Body of pancreas (tissue), 4 donors: ENCODE measurements around the gene RNMT. TPM values are rescaled to one million over a fixed set of nuclear protein-coding genes. Genes with fewer than 3 reads are reported as not detected.
"Not testable (repeated sequence)": the region's sequence is repeated elsewhere in the genome, so short reads cannot be mapped to it uniquely, and the experiment has no call there.

ENCODE experiments used
- ATAC-seq: fragments of 150-250 bp; one replicate; pipeline ENCODE4 v1.9.1; 2016
- DNase-seq, 4 donors: peaks; one replicate each; pipeline ENCODE4 v3.0.0-alpha.2; 2019
- H3K27ac ChIP-seq, 4 donors: fragments of 200-600 bp; sonication (generic); 1 replicate in 3 of 4; 2 replicates in 1 of 4; pipeline versions ENCODE4 v1.5.1 to v1.6.1; 2016 to 2019; ENCODE audit warnings: mild to moderate bottlenecking in 1 of 4, mixed read lengths in 1 of 4, moderate library complexity in 1 of 4
- H3K27me3 ChIP-seq, 2 donors: fragments of 200-600 bp; sonication (generic); one replicate each; pipeline ENCODE4 v1.6.0; 2016; ENCODE audit warnings: mild to moderate bottlenecking in 1 of 2
- H3K36me3 ChIP-seq, 2 donors: fragments of 200-600 bp; sonication (generic); replicated peaks in 1 of 2; 2 replicates each; pipeline ENCODE4 v1.5.1; 2016; ENCODE audit warnings: low read depth in 2 of 2; ENCODE audit not compliant: insufficient read depth in 1 of 2
- H3K4me1 ChIP-seq: fragments of 200-600 bp; sonication (generic); one replicate; pipeline ENCODE4 v1.6.0; 2016
- H3K4me3 ChIP-seq, 2 donors: fragments of 200-600 bp; sonication (generic); 1 replicate in 1 of 2; 2 replicates in 1 of 2; pipeline ENCODE4 v1.5.1; 2016 to 2019
- H3K9me3 ChIP-seq, 3 donors: fragments of 200-600 bp; sonication (generic); 1 replicate in 2 of 3; 2 replicates in 1 of 3; pipeline ENCODE4 v1.5.1; 2016
- POLR2A ChIP-seq, 3 donors: fragments of 450-650 bp; IDR thresholded peaks; one replicate each; pipeline ENCODE4 v1.6.1; 2016; ENCODE audit warnings: antibody characterized with exemption in 3 of 3, mild to moderate bottlenecking in 2 of 3
- WGBS, 2 donors: methylation state at CpG; one replicate each; pipeline ENCODE4 v1.1.5; 2017; 5-methylcytosine and 5-hydroxymethylcytosine counted together
- intact Hi-C: fragments of 100-400 bp; cut with DNase I; formaldehyde crosslinking; loops from one replicate; pipeline ENCODE4 v1.15.1; 2023
- total RNA-seq, 2 donors: library from RNA; depleted of rRNA; stranded (reverse); fragments of >200 nt; gene quantifications; one replicate each; pipeline ENCODE4 v1.1.0, GENCODE V29; 2016
- TF ChIP-seq, protein P1 (sequence below), 7 experiments: fragments of 450-650 bp in 4 of 7; fragments of 200-600 bp in 3 of 7; sonication (generic) in 3 of 7; IDR thresholded peaks; one replicate each; pipeline ENCODE4 v1.5.1; 2016 to 2019; ENCODE audit warnings: antibody characterized with exemption in 7 of 7

RNMT gene
- total RNA-seq, result 10 to 100 TPM; 10.9 to 15.3 TPM

DNA sequence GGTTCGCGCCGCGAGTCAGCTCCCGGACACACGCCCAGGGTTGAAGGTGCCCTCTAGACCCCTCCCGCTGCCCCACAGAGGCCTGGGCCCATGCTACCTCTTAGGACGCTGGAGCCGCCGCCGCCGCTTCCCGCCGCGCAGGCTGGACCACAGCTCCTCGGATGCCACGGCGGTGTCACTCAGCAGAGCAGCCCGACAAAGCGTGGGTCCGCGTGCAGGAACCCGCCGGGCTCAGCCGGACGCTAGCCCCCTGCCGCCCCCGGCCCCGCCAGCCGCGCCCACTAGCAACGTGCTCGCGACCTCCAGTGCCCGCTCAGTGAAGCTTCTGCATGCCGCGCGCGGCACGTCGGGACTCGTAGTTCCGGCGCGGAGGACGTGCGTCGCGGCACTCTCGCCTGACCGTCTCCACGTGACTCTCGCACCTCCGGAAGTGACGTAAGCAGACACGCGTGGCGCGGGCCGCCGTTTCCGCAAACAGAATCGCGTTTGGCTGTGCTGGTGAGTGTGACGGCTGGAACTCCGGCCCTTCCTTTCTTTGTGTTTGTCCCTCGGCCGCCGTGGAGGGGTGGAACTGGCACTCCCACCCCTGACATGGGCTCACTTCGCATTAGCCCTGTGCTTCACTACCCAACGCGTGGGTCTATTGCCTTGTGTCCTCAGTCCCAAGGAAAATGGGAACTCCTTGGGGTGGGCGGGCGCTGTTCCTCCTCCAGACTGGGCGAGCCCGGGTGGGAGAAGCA, at the start of gene RNMT, which contains the start of gene FAM210A:
Gene RNMT (plus strand): TSS at position 442 of the 740 bp plus-strand sequence. CDS start 4,845 bp downstream, outside the sequence.
Gene FAM210A (minus strand): TSS at position 327 of the 740 bp plus-strand sequence. CDS start 44,481 bp downstream, outside the sequence.
- Histone ChIP-seq H3K4me1 (peaks cover 31% of the 10 kb centered on the region), H3K9me3 (no peaks in the 10 kb centered on the region), H3K4me3 (peak within 1 kb of the TSS; percentile 83 to 95), H3K27me3 (no peaks in the 10 kb centered on the region), H3K27ac (peak within 1 kb of the TSS; percentile 18 to 96 (median 84)), H3K36me3 (no peaks in the 10 kb centered on the region)
- ATAC-seq (peak; percentile 97), DNase-seq (peak; percentile 93 to 97 (median 96))
- TF ChIP-seq, protein P1, sequence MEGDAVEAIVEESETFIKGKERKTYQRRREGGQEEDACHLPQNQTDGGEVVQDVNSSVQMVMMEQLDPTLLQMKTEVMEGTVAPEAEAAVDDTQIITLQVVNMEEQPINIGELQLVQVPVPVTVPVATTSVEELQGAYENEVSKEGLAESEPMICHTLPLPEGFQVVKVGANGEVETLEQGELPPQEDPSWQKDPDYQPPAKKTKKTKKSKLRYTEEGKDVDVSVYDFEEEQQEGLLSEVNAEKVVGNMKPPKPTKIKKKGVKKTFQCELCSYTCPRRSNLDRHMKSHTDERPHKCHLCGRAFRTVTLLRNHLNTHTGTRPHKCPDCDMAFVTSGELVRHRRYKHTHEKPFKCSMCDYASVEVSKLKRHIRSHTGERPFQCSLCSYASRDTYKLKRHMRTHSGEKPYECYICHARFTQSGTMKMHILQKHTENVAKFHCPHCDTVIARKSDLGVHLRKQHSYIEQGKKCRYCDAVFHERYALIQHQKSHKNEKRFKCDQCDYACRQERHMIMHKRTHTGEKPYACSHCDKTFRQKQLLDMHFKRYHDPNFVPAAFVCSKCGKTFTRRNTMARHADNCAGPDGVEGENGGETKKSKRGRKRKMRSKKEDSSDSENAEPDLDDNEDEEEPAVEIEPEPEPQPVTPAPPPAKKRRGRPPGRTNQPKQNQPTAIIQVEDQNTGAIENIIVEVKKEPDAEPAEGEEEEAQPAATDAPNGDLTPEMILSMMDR (IDR thresholded peaks at IDR 0.05), result peak in 1 of 7 experiments; percentile 36
- TF ChIP-seq POLR2A (IDR thresholded peaks at IDR 0.05), result peak; percentile 40 to 88 (median 86)
- whole genome bisulfite sequencing, 2 donors, result 0% methylated on average over 5 to 54 of the region's 76 CpGs
- intact Hi-C loops, result no loop called here

DNA sequence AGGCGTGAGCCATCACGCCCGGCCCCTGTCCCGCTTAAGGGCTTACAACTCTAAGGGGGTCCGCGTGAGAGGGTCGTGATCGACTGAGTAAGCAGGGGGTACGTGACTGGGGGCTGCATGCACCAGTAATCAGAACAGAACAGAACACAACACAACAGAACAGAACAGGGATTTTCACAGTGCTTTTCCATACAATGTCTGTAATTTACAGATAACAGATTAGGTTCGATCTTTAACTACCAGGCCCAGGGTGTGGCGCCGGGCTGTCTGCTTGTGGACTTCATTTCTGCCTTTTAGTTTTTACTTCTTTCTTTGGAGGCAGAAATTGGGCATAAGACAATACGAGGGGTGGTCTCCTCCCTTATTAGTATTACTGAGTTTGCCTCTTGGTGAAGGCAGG, 49.1 kb upstream of the RNMT start:
- H3K4me1 ChIP-seq, H3K4me3 ChIP-seq, H3K27ac ChIP-seq, DNase-seq, H3K27me3 ChIP-seq, H3K9me3 ChIP-seq, ATAC-seq, H3K36me3 ChIP-seq, intact Hi-C loops: not testable (repeated sequence)
- WGBS, 2 donors, result 95 to 98% methylated on average over 13 of the region's 13 CpGs

DNA sequence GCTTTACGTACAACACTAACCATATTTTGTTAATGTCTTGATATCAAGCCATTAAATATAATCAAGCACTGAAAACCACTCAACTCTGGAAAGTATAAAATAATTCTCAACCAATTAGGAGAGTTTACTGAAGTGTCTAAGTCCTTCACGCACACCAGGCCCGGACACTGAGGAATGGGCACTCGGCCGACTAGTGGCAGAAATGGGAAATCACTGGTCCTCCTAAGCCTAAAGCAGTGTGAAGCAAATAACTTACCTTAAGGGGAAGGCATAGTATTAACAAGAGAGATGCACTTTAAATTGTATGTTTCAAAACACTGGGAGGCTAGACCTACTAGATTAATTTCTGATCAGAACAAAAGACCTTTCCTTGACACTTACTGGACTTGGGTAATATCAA, 45.9 kb upstream of the RNMT start:
- ATAC-seq (no peak), DNase-seq (peak in 1 of 4 donors; percentile 16)
- WGBS, 2 donors, result 79% methylated on average over 5 of the region's 5 CpGs
- Histone ChIP-seq H3K9me3 (no peaks in the 10 kb centered on the region), H3K27me3 (no peaks in the 10 kb centered on the region), H3K4me3 (no peak overlapping the region), H3K27ac (no peak overlapping the region), H3K36me3 (no peaks in the 10 kb centered on the region), H3K4me1 (no peaks in the 10 kb centered on the region)
- intact Hi-C loops, result no loop called here
- TF ChIP-seq, protein P1 (IDR thresholded peaks at IDR 0.05), result peak in 3 of 7 experiments; percentile 15 to 30 (median 15)
- no peak for TF ChIP-seq POLR2A (IDR thresholded peaks at IDR 0.05)

DNA sequence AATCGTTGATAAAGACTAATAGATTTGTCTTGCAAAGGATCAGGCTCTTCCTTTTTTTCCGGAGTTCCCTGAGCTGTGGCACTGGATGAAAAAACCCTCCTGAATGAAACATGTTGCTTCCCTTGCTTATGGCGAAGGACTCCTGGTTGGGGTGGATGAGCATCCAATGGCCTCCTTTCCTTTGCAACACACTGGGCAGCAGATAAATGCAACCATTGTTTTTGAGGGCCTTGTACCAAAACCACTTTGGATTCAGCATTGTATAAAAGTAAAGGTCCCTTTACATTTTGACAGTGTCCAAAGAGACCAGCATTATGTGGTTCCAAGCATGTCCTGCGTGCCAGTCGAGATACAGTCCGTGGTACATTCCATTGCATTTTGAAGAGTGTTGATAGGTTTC, 44.8 kb upstream of the RNMT start:
- Histone ChIP-seq H3K27ac (no peak overlapping the region), H3K9me3 (no peaks in the 10 kb centered on the region), H3K4me1 (no peaks in the 10 kb centered on the region), H3K36me3 (no peaks in the 10 kb centered on the region), H3K27me3 (no peaks in the 10 kb centered on the region), H3K4me3 (no peak overlapping the region)
- no peak for TF ChIP-seq POLR2A (IDR thresholded peaks at IDR 0.05)
- TF ChIP-seq, protein P1 (IDR thresholded peaks at IDR 0.05), result no peak
- 88 to 89% methylated on average over 6 of the region's 6 CpGs for WGBS, 2 donors
- ATAC-seq (no peak), DNase-seq (no peak)
- intact Hi-C loops, result no loop called here

DNA sequence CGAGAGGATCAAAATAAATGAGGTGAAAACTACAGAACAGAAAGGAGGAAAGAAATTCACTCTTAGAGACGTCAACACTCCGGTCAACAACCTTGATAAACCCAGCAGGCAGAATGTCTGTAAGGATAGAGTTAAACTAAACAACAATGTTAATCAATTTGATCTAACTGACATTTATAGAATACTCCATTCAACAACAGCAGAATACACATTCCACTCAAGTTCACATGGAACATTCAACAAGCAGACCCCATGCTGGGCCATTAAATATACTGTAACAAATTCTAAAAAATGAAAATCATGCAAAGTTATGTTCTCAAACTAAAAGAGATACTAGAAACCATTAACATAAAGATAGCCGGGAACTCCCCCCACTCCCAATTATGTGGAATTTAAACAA, 41.9 kb upstream of the RNMT start:
- ATAC-seq, result no peak
- intact Hi-C loops, result no loop called here
- H3K4me3 ChIP-seq, result no peak overlapping the region

More for the DNA sequence above, 41.9 kb upstream of the RNMT start:
- TF ChIP-seq, protein P1 (IDR thresholded peaks at IDR 0.05), result no peak
- no peak for TF ChIP-seq POLR2A (IDR thresholded peaks at IDR 0.05)
- no peak for DNase-seq
- Histone ChIP-seq H3K27ac (no peak overlapping the region), H3K4me1 (no peaks in the 10 kb centered on the region), H3K9me3 (no peaks in the 10 kb centered on the region), H3K36me3 (no peaks in the 10 kb centered on the region), H3K27me3 (no peaks in the 10 kb centered on the region)
- 90 to 98% methylated on average over 4 of the region's 4 CpGs for WGBS, 2 donors
